Neural cell (in vitro differentiated cells): ENCODE data around the gene CNTNAP2.

ENCODE experiments used
- EP300 ChIP-seq: fragments of 450-650 bp; conservative IDR thresholded peaks from 2 replicates; pipeline ENCODE4 v1.6.1; 2014; ENCODE audit warnings: antibody characterized with exemption, mild to moderate bottlenecking, moderate library complexity; ENCODE audit not compliant: poor library complexity, severe bottlenecking
- MXI1 ChIP-seq: fragments of 450-650 bp; conservative IDR thresholded peaks from 2 replicates; pipeline ENCODE4 v1.6.1; 2014; ENCODE audit warnings: antibody characterized with exemption, mild to moderate bottlenecking; ENCODE audit not compliant: poor library complexity, severe bottlenecking
- REST ChIP-seq: IDR thresholded peaks from 2 replicates; pipeline ENCODE4 v1.6.1; 2012; ENCODE audit warnings: borderline replicate concordance
- TAF1 ChIP-seq: IDR thresholded peaks from 2 replicates; pipeline ENCODE4 v1.6.1; 2012; ENCODE audit warnings: low read depth
- TF ChIP-seq, protein P1 (sequence below): fragments of 450-650 bp; IDR thresholded peaks from 2 replicates; pipeline ENCODE4 v1.5.1; 2014; ENCODE audit warnings: antibody characterized with exemption, mild to moderate bottlenecking, moderate library complexity; ENCODE audit not compliant: poor library complexity, severe bottlenecking

DNA sequence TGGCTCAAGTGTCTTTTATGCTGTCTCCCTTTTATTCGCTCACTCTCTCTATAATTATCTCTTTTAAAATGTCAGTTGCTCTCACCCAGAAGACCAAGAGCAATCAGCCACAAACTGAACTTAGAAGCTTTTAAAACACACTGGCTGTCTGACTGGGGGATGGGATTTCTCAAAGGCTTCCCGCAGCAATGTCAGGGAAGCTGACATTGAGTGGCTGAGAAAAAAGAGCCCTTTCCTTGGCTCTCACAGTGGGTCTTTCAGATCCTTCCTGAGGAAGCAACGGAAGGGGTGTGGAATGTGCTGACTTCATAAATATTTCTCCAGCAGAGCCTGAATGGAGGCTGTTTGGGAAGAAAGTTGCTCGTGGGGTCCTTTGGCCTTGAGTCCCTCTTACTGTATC lies 2028.2 kb downstream of the CNTNAP2 start:
- TF ChIP-seq EP300 (peak; percentile 94), TAF1 (no peak), REST (peak; percentile 99), MXI1 (no peak)
- TF ChIP-seq, protein P1, sequence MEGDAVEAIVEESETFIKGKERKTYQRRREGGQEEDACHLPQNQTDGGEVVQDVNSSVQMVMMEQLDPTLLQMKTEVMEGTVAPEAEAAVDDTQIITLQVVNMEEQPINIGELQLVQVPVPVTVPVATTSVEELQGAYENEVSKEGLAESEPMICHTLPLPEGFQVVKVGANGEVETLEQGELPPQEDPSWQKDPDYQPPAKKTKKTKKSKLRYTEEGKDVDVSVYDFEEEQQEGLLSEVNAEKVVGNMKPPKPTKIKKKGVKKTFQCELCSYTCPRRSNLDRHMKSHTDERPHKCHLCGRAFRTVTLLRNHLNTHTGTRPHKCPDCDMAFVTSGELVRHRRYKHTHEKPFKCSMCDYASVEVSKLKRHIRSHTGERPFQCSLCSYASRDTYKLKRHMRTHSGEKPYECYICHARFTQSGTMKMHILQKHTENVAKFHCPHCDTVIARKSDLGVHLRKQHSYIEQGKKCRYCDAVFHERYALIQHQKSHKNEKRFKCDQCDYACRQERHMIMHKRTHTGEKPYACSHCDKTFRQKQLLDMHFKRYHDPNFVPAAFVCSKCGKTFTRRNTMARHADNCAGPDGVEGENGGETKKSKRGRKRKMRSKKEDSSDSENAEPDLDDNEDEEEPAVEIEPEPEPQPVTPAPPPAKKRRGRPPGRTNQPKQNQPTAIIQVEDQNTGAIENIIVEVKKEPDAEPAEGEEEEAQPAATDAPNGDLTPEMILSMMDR: no peak
